ENCODE results near the gene CYP8B1.

DNA sequence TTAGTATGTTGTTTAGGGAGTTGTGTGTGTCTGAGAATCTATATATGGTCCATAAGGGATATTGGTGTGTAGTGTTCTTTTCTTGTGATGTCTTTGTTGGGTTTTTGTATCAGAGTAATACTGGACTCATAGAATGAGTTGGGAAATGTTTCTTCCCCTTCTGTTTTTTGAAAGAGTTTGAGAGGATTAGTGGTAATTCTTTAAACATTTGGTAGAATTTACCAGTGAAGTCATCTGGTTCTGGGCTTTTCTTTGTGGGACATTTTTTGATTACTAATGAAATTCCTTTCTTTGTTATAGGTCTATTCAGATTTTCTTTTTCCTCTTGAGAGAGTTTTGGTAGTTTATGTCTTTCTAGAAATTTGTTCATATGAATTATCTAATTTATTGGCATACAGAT is 49.5 kb downstream of the CYP8B1 start:
- TF ChIP-seq EZH2 (IDR thresholded peaks at IDR 0.05; ENCODE audit: borderline replicate concordance, low read length), result no peak
- TF ChIP-seq, protein P1, sequence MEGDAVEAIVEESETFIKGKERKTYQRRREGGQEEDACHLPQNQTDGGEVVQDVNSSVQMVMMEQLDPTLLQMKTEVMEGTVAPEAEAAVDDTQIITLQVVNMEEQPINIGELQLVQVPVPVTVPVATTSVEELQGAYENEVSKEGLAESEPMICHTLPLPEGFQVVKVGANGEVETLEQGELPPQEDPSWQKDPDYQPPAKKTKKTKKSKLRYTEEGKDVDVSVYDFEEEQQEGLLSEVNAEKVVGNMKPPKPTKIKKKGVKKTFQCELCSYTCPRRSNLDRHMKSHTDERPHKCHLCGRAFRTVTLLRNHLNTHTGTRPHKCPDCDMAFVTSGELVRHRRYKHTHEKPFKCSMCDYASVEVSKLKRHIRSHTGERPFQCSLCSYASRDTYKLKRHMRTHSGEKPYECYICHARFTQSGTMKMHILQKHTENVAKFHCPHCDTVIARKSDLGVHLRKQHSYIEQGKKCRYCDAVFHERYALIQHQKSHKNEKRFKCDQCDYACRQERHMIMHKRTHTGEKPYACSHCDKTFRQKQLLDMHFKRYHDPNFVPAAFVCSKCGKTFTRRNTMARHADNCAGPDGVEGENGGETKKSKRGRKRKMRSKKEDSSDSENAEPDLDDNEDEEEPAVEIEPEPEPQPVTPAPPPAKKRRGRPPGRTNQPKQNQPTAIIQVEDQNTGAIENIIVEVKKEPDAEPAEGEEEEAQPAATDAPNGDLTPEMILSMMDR (IDR thresholded peaks at IDR 0.05; ENCODE audit: low read length), result no peak

Measured in OCI-LY1 (cell line).